ENCODE results near the gene EHMT1.

GRCh38 chr9:137833721-137834613, 215.2 kb downstream of the EHMT1 start:
- TF ChIP-seq, protein P1, sequence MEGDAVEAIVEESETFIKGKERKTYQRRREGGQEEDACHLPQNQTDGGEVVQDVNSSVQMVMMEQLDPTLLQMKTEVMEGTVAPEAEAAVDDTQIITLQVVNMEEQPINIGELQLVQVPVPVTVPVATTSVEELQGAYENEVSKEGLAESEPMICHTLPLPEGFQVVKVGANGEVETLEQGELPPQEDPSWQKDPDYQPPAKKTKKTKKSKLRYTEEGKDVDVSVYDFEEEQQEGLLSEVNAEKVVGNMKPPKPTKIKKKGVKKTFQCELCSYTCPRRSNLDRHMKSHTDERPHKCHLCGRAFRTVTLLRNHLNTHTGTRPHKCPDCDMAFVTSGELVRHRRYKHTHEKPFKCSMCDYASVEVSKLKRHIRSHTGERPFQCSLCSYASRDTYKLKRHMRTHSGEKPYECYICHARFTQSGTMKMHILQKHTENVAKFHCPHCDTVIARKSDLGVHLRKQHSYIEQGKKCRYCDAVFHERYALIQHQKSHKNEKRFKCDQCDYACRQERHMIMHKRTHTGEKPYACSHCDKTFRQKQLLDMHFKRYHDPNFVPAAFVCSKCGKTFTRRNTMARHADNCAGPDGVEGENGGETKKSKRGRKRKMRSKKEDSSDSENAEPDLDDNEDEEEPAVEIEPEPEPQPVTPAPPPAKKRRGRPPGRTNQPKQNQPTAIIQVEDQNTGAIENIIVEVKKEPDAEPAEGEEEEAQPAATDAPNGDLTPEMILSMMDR (IDR thresholded peaks at IDR 0.05 in 4 of 5, conservative IDR thresholded peaks at IDR 0.05 in 1 of 5): no peak
- TF ChIP-seq POLR2A (IDR thresholded peaks at IDR 0.05): no peak
